Lower leg skin (tissue), 4 donors: ENCODE results near the gene HDLBP. TPM values are rescaled to one million over a fixed set of nuclear protein-coding genes. Genes with fewer than 3 reads are reported as not detected.

Experiments
- DNase-seq, 2 donors: peaks; one replicate each; pipeline ENCODE4 v3.0.0-alpha.2; 2019; ENCODE audit warnings: low spot score in 2 of 2
- H3K4me3 ChIP-seq: fragments of 200-600 bp; sonication (generic); 2 replicates; pipeline ENCODE4 v1.5.1; 2017; ENCODE audit warnings: mild to moderate bottlenecking, low read depth; ENCODE audit not compliant: poor library complexity, severe bottlenecking
- POLR2A ChIP-seq, 2 donors: fragments of 450-650 bp; IDR thresholded peaks; one replicate each; pipeline ENCODE4 v1.6.1; 2016 to 2017; ENCODE audit warnings: antibody characterized with exemption in 2 of 2, mild to moderate bottlenecking in 1 of 2, moderate library complexity in 1 of 2
- WGBS, 2 donors: methylation state at CpG; one replicate each; pipeline ENCODE4 v1.1.5; 2018; 5-methylcytosine and 5-hydroxymethylcytosine counted together
- intact Hi-C: fragments of 100-400 bp; cut with DNase I; formaldehyde crosslinking; loops from one replicate; pipeline ENCODE4 v1.15.0; 2023; ENCODE audit warnings: low total_unique reads
- total RNA-seq, 4 donors: library from RNA; depleted of rRNA; stranded (reverse); fragments of >200 nt; gene quantifications; one replicate each; pipeline ENCODE4 v1.1.0, GENCODE V29; 2016
- TF ChIP-seq, protein P1 (sequence below), 3 donors: fragments of 450-650 bp; IDR thresholded peaks; one replicate each; pipeline ENCODE4 v1.5.1; 2016; ENCODE audit warnings: antibody characterized with exemption in 3 of 3, mild to moderate bottlenecking in 3 of 3, moderate library complexity in 2 of 3

Gene HDLBP
- total RNA-seq, 4 donors from 2014 or later, result 241 to 393 (median 294) TPM

DNA sequence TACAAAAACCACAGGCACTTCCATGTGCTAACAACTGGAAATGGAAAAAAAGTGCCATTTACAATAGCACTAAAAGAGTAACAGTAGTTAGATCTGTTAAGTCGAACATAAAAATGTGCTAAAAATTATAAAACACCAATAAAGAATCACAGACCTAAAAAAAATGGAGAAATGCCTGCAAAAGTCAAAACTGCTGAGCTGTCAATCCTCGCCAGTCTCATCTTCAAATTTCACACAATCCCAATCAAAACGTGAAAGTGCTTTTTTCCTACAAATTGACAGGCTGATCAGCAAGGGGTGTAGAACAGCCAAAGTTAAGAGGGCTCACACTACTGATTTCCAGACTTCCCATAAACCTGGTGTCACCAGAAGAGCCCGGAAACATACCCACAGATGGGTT lies 73.8 kb downstream of the HDLBP start:
- TF ChIP-seq, protein P1, sequence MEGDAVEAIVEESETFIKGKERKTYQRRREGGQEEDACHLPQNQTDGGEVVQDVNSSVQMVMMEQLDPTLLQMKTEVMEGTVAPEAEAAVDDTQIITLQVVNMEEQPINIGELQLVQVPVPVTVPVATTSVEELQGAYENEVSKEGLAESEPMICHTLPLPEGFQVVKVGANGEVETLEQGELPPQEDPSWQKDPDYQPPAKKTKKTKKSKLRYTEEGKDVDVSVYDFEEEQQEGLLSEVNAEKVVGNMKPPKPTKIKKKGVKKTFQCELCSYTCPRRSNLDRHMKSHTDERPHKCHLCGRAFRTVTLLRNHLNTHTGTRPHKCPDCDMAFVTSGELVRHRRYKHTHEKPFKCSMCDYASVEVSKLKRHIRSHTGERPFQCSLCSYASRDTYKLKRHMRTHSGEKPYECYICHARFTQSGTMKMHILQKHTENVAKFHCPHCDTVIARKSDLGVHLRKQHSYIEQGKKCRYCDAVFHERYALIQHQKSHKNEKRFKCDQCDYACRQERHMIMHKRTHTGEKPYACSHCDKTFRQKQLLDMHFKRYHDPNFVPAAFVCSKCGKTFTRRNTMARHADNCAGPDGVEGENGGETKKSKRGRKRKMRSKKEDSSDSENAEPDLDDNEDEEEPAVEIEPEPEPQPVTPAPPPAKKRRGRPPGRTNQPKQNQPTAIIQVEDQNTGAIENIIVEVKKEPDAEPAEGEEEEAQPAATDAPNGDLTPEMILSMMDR (IDR thresholded peaks at IDR 0.05), result no peak
- intact Hi-C loops, result no loop called here
- 86 to 88% methylated on average over 4 of the region's 4 CpGs for WGBS, 2 donors
- H3K4me3 ChIP-seq, result no peak overlapping the region
- DNase-seq, result no peak

DNA sequence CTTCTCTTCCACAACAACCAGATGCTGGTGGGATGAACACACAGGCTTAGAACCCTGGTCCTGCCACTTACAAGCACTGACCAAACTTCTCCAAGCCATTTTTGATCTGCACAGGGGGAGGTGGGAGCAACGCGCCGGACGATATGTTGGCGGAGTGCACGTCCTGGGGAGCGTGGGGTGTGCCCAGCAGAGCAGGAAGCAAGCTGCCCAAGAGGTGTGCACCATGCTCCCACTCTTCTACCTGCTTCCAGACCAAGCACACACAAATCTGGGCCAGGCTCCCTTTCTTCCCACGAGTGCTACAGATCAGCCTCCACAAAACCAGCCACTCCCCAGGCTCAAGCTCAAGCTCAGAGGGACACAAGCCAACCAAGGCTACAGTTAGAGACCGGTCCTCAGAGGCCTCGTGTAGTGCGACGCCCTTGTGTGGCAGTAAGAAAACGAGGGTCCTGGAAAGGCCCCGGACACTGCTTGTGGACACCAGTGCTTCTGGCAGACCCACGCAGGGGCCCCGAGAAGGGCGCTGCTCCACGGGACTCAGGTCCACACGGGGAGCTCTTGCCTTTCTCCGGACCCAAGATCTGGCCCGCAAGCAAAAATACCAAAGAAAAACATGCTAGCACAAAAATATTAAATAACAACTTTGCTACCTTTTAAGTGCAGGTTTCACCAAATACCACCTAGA lies 75.0 kb downstream of the HDLBP start:
- no peak for TF ChIP-seq POLR2A (IDR thresholded peaks at IDR 0.05)
- TF ChIP-seq, protein P1 (IDR thresholded peaks at IDR 0.05), result no peak
- DNase-seq, result no peak
- no peak overlapping the region for H3K4me3 ChIP-seq
- WGBS, 2 donors, result 89 to 94% methylated on average over 21 of the region's 21 CpGs
- intact Hi-C loops, result no loop called here

DNA sequence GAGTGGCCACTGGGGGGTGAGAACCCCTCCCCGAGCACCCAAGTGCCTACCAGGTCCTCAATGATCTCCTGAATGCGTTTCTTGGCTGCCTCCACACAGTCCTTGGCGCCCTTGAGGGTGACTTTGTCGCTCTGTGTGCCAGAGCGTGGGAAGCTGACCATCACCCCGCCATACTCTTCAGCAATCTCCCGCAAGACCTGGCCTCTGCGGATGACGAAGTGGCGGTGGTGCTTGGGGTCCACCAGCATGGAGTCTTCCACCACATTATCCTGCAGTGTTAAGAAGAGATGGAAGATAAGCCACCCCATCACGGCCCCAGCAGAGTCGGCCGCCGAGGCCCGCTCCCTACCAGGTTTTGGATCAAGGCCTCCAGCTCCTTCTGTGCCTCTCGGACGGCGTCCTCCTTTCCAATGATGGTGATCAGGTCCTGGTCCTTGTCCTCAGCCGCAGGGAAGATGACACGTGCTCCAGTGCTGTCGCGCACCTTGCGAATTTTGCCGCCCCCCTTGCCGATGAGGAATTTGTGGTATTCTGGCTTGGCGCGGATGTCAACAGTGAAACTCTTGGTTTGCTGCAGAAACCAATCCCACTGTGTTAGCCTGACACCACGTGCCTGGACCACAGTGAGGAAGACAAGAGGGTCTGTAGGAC lies 75.8 kb downstream of the HDLBP start:
- WGBS, 2 donors, result 92 to 95% methylated on average over 27 to 28 of the region's 28 CpGs

DNA sequence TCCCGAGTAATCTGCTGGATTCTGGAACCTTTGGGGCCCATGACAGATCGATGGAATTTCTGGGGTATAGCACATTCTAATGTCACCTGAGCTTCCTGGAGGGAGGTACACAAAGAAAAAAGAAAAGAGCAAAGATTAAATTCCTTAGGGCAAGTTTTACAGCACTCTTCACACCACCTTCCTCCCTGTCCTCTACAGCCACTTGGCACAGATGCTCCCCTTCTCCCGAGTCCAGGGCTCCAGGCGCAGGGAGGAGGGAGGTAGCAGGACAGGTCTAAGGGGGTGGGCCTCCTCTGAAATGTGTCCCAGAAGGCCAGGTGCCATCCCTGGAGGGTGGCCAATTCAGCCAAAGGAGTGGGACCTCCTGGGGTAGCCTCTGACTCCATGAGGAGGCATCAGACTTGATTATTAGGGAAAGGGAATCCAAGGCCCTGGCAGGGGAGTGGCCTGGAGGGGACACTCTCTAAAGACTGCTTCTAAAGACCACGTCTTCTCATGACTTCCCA lies 76.7 kb downstream of the HDLBP start:
- 89 to 94% methylated on average over 5 of the region's 5 CpGs for WGBS, 2 donors
- no peak overlapping the region for H3K4me3 ChIP-seq
- TF ChIP-seq, protein P1 (IDR thresholded peaks at IDR 0.05), result no peak
- TF ChIP-seq POLR2A (IDR thresholded peaks at IDR 0.05), result no peak
- intact Hi-C loops, result no loop called here
- no peak for DNase-seq

More for the DNA sequence above, 75.8 kb downstream of the HDLBP start:
- no peak for TF ChIP-seq POLR2A (IDR thresholded peaks at IDR 0.05)
- TF ChIP-seq, protein P1 (IDR thresholded peaks at IDR 0.05), result no peak
- intact Hi-C loops, result no loop called here
- no peak overlapping the region for H3K4me3 ChIP-seq
- no peak for DNase-seq

DNA sequence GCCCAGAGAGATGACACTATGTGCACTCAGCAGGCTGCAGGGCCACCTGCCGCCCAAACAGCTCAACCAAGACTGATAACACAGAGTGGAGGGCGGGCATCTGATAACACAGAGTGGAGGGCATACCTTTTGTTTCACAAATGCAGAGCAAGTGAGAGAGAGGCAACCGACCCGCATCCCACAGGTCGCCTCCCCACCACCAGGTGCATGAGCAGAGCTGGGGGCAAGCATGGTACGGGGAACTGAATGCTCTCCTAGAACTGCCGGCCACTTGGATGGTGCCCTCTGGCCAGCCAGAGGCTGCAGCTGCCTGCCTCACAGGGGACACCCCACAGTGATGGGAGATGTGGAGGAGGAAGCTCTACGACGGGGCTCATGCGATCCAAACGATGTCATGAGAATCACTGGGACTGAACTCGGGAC lies 77.5 kb downstream of the HDLBP start:
- TF ChIP-seq POLR2A (IDR thresholded peaks at IDR 0.05), result no peak
- TF ChIP-seq, protein P1 (IDR thresholded peaks at IDR 0.05), result no peak
- WGBS, 2 donors, result 89 to 91% methylated on average over 12 of the region's 12 CpGs
- no peak overlapping the region for H3K4me3 ChIP-seq
- intact Hi-C loops, result no loop called here
- DNase-seq, result no peak
